IPS-11a (cell line): ENCODE data around the gene USP54.
"Not testable (repeated sequence)": the region's sequence is repeated elsewhere in the genome, so short reads cannot be mapped to it uniquely, and the experiment has no call there.

Experiments used
- H3K4me3 ChIP-seq: one replicate; pipeline ENCODE4 v1.5.1; 2013; ENCODE audit warnings: low read depth, low read length, control low read depth

Gene USP54

GRCh38 chr10:73591935-73592699, 975 bp upstream of the USP54 start:
- no peak overlapping the region for H3K4me3 ChIP-seq

DNA sequence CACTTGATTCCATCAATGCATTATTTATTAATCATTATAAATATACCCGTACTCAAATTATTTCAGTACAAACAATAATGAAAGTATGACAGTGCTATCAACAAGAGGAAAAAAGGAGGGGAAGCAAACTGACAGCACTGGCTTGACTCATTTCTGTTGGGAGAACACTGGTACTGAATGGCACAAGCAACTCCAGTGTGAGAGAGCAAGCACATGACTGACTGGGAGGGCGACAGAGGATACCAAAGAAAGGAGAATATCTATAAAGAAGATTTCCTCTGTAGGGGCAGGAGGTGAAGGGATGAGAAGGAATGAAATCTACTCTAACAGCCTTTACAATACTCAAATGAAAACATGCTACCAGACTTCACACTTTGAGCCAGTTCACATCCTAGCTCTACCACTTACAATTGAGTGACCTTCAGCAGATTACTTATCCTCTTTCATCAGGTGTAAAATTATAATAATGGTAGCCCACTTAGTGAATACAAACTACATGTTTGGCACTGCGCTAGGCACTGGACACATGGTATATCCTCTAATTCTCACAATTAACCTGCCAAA, 1.5 kb downstream of the USP54 start:
- H3K4me3 ChIP-seq, result no peak overlapping the region

GRCh38 chr10:73588656-73589055, 2.5 kb downstream of the USP54 start:
- H3K4me3 ChIP-seq, result no peak overlapping the region

- H3K4me3 ChIP-seq, result no peak overlapping the region
These were observed 4.6 kb downstream of the USP54 start for GRCh38 chr10:73586583-73586984.

DNA sequence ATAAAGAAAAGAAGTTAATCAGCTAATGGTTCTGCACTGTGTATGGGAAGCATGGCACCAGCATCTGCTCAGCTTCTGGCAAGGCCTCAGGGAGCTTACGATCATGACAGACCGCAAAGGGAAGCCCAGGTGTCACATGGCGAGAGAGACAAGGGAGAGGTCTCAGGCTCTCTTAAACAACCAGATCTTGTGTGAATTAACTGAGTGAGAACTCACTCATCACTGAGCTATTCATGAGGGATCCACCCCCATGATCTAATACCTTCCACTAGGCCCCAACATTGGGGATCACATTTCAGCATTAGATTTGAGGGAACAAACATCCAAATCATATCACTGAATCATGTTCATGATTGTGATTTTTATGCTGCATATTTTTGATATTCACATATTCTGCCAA, 5.8 kb downstream of the USP54 start:
- no peak overlapping the region for H3K4me3 ChIP-seq

DNA sequence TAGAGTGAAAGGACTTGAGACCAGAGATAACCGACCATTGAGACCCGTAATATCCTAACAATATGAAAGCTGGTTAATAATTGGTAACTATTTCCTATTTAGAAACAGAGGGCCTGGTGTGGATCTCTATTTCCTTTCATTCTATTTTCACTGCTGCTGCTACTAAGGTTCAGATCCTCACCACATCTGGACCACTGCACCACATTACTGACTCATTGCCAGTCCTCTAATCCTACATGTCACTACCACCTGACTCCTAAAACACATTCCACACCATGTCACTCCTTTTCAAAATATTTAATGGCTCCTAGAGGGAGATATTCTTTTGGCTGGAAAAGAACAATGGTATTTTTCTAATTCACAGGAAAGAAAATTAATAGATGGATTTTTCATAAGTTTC, 6.4 kb downstream of the USP54 start:
- no peak overlapping the region for H3K4me3 ChIP-seq

DNA sequence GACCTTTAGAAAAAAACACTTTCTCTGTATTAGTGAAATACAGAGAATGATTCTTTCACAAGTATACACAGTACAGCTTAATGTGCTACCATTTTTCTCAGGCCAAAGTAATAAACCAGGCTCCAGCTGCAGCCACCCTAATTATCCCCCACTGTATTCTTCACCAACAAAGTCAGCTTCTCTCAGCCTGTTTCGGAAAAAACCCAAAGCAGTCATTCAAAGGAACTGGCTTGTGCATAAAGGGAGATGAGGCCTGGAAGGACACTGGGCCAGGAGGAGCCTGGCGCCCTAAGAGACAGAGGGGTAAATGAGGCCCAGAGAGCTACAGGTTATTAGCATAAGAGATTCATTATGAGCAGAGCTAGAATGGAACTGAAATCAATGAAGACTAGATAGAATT, 9.2 kb downstream of the USP54 start:
- no peak overlapping the region for H3K4me3 ChIP-seq

- not testable (repeated sequence) for H3K4me3 ChIP-seq
These were observed 12.2 kb downstream of the USP54 start for GRCh38 chr10:73578927-73579326.

- H3K4me3 ChIP-seq, result no peak overlapping the region
These were observed 13.4 kb downstream of the USP54 start for GRCh38 chr10:73577788-73578187.

- no peak overlapping the region for H3K4me3 ChIP-seq
These were observed 14.1 kb downstream of the USP54 start for GRCh38 chr10:73576890-73577591.

GRCh38 chr10:73576178-73576889, 14.8 kb downstream of the USP54 start:
- no peak overlapping the region for H3K4me3 ChIP-seq

GRCh38 chr10:73567025-73567424, 24.1 kb downstream of the USP54 start:
- not testable (repeated sequence) for H3K4me3 ChIP-seq

- no peak overlapping the region for H3K4me3 ChIP-seq
These were observed 29.9 kb downstream of the USP54 start for GRCh38 chr10:73561192-73561591.

- H3K4me3 ChIP-seq, result no peak overlapping the region
These were observed 31.6 kb downstream of the USP54 start for GRCh38 chr10:73559590-73559989.

DNA sequence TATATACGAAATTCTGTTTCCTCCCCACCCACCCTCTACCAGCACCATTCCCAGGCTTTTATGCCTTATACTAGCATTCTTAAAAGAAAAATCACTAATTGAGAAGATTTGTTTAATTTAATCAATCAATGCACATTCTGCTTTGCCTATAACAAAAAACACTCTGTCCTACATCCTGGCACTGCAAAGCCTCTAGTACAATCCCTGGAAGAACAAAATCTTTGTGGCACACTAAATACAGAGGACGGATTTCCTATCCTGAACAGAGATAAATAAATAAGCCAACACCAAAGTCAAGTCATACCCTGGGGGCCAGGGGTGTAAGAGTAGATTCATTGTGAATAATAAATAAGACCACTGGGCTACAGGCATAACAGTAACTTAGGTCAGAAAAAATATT, 34.3 kb downstream of the USP54 start:
- no peak overlapping the region for H3K4me3 ChIP-seq

DNA sequence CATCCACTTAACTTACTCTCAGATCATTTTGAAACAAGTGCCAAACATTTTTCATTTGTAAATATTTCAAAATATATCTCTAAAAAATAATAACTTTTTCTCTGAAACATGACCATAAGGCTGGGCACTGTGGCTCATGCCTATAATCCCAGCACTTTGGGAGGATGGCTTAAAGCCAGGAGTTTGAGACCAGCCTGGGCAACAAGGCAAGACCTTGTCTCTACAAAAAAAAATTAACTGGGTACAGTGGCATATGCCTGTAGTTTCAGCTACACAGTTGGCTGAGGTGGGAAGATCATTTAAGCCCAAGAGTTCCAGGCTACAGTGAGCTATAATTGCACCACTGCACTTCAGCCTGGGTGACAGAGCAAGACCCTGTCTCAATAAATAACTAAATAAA, 36.4 kb downstream of the USP54 start:
- H3K4me3 ChIP-seq, result no peak overlapping the region

- H3K4me3 ChIP-seq, result no peak overlapping the region
These were observed 37.4 kb downstream of the USP54 start for GRCh38 chr10:73553761-73554160.

DNA sequence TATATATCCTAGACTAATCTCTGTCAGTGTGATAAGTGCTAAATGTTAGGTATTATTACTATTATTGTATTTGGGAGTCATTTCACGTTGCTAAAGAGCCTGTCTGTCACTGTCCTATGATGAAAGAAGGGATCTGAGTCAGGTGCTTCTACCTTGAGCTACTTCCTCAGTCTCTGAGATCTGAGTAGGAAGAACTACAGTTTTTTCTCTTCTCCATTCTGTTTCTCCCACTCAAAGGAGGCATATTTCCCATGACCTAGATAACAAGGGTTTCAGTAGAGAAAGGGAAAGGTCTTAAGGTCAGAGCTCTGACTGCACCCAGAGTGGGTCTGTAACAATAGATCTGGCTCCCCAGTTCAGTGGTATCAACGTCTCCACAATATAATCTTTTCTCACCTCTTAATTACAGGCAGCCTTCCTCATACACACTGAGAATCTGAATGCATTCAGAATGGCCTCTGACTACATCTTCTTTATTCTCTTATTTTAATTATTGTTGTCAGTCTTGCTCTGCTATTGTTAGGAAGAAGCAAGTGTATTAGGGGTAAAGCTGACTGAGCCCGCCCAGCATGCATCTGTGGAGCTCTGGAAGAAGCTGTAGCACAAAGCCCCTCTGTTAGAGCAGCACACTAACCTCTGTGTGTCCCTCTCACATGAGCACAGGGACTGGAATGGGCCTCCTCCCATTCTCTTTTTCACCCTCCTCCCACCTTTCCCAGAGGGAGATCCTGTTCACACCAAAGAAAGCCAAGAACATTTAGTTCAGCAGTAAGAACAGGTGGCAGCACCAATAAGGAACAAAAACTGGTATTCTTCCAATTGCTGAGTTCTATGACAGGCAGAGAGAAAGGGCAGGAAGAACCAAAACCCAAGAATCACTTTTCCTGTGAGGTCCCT, 38.1 kb downstream of the USP54 start:
- H3K4me3 ChIP-seq, result no peak overlapping the region

DNA sequence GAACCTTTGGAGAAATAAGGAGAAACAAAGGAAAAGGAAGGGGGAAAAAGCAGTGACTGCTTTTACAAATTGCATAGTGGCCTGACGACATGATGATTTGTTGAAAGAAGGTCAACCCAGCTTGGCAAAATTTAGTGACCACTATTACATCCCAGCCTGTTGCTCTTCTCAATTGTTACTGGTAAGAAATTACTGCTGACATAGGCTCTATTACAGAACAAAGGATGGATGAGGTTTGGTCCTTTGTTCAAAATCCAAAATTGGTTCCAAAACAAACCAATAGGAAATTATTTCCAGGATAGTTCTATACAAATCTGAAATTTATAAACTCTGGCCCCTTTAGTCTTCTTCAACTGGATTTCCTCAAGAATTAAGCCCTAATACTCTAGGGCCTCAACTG, 39.6 kb downstream of the USP54 start:
- no peak overlapping the region for H3K4me3 ChIP-seq

DNA sequence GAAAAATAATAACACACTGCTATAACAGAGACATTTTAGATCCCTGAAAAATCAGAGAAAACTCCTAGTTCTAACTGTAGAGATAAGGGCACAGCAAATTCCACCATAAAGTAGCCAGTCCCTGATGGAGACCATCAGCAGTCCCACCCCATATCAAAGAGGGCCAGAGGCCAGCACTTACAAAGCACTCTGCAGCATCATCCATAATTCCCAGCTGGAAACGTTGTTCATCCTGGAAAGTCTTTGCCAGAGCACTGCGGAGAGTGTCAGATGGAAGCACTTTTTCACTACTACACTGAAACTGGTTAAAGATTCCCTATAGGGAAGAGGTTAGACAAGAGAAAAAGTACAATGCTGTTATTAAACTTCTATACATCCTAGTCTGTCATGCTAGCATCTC, 45.8 kb downstream of the USP54 start:
- H3K4me3 ChIP-seq, result no peak overlapping the region

DNA sequence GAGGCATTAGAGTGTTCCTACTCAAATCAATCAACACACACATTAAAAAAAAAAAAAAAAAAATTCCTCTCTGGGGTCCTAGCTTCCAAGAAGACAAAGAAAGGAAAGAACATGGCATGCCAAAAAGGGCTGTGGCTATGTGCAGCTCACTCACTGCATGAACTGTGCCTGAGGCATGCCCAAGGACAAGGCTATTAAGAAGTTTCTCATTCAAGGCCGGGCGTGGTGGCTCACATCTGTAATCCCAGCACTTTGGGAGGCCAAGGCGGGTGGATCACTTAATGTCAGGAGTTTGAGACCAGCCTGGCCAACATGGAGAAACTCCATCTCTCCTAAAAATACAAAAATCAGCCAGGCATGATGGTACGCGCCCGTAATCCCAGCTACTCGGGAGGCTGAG, 53.4 kb downstream of the USP54 start:
- no peak overlapping the region for H3K4me3 ChIP-seq
